OCI-LY1 (cell line): ENCODE data around the gene CELSR1.

Experiments used
- H2AFZ ChIP-seq: fragments of 200-600 bp; sonication (generic), shearing (Covaris generic); 2 replicates; pipeline ENCODE4 v1.6.0; 2014; ENCODE audit warnings: antibody characterized with exemption, mild to moderate bottlenecking, low read length
- H3F3A ChIP-seq: fragments of 200-600 bp; sonication (generic), shearing (Covaris generic); 2 replicates; pipeline ENCODE4 v1.6.0; 2014; ENCODE audit warnings: mild to moderate bottlenecking, antibody characterized with exemption, low read length, moderate library complexity; ENCODE audit not compliant: insufficient read depth
- H3K27ac ChIP-seq: fragments of 200-600 bp; sonication (generic); 2 replicates; pipeline ENCODE4 v1.5.1; 2014; ENCODE audit warnings: low read length, mixed run types, mild to moderate bottlenecking, low read depth; ENCODE audit not compliant: poor library complexity, severe bottlenecking
- H3K27me3 ChIP-seq: fragments of 200-600 bp; sonication (generic); 2 replicates; pipeline ENCODE4 v1.6.0; 2014; ENCODE audit warnings: antibody characterized with exemption, mild to moderate bottlenecking, low read length, moderate library complexity; ENCODE audit not compliant: insufficient read depth
- H3K36me3 ChIP-seq: fragments of 200-600 bp; sonication (generic); 2 replicates; pipeline ENCODE4 v1.6.1; 2014; ENCODE audit warnings: mild to moderate bottlenecking, antibody characterized with exemption, low read length, moderate library complexity, mixed read lengths; ENCODE audit not compliant: insufficient read depth
- H3K4me1 ChIP-seq: fragments of 200-600 bp; sonication (generic); 2 replicates; pipeline ENCODE4 v1.5.1; 2014; ENCODE audit warnings: mild to moderate bottlenecking, low read length, moderate library complexity; ENCODE audit not compliant: insufficient read depth, severe bottlenecking
- H3K4me2 ChIP-seq: fragments of 200-600 bp; sonication (generic), shearing (Covaris generic); 2 replicates; pipeline ENCODE4 v1.6.1; 2014; ENCODE audit warnings: low read length
- H3K4me3 ChIP-seq: fragments of 200-600 bp; sonication (generic); 2 replicates; pipeline ENCODE4 v1.5.1; 2014; ENCODE audit warnings: low read length, low read depth, mild to moderate bottlenecking, mixed read lengths; ENCODE audit not compliant: poor library complexity, severe bottlenecking
- H3K79me2 ChIP-seq: fragments of 200-600 bp; shearing (Covaris generic); 2 replicates; pipeline ENCODE4 v1.6.1; 2016; ENCODE audit warnings: mixed run types, low read length, mixed read lengths; ENCODE audit not compliant: insufficient read depth
- H3K9ac ChIP-seq: fragments of 200-600 bp; sonication (generic), shearing (Covaris generic); 2 replicates; pipeline ENCODE4 v1.6.1; 2014; ENCODE audit warnings: mild to moderate bottlenecking, low read length, mixed read lengths
- H3K9me2 ChIP-seq: fragments of 200-600 bp; sonication (generic), shearing (Covaris generic); 2 replicates; pipeline ENCODE4 v1.6.1; 2014; ENCODE audit warnings: low read depth, mild to moderate bottlenecking, low read length, mixed read lengths
- H3K9me3 ChIP-seq: fragments of 200-600 bp; shearing (Covaris generic); 2 replicates; pipeline ENCODE4 v1.6.1; 2014; ENCODE audit warnings: low read length, mixed read lengths
- H4K20me1 ChIP-seq: fragments of 200-600 bp; sonication (generic), shearing (Covaris generic); 2 replicates; pipeline ENCODE4 v1.6.0; 2016; ENCODE audit warnings: mild to moderate bottlenecking, low read length; ENCODE audit not compliant: insufficient read depth
- EZH2 ChIP-seq: fragments of 200-600 bp; sonication (generic), shearing (Covaris generic); IDR thresholded peaks from 2 replicates; pipeline ENCODE4 v1.8.0; 2017; ENCODE audit warnings: borderline replicate concordance, mixed run types, mild to moderate bottlenecking, antibody characterized with exemption, low read length, moderate library complexity, mixed read lengths
- TF ChIP-seq, protein P1 (sequence below): fragments of 200-600 bp; sonication (generic), shearing (Covaris generic); IDR thresholded peaks from 2 replicates; pipeline ENCODE4 v1.5.1; 2017; ENCODE audit warnings: mild to moderate bottlenecking, antibody characterized with exemption, low read length, moderate library complexity, mixed read lengths

CELSR1 gene

DNA sequence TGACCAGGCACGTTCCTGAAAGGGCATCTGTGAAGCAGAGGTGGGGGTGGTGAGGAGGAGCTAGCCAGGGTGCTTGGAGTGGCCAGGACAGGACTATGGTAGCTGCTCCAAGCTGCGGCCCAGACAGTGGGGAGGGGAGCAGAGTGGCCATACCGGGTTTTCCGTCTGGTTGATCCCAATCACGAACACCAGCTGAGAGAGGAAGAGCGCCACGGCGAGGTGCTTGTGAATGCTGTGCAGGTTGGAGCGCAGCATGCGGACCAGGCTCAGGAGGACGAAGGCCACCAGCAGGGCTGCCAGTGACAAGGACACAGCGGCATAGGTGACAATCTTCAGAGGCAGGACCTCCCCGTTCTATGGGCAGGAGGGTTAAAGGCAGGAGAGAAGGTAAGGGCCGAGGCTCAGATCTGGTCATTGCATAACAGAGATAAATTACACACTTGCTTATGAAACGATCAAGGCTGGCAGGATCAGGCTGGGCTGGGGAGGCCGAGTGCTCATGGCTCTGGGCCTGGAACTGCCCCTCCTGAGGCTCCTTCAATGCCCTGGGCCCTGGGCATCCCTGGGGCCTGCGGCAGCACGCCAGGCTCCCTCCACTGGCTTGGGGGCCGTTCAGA, 160.4 kb downstream of the CELSR1 start:
- H3K9me2 ChIP-seq = no peaks in the 10 kb centered on the region
- no peak overlapping the region for H3K4me2 ChIP-seq
- TF ChIP-seq EZH2 = no peak
- TF ChIP-seq, protein P1, sequence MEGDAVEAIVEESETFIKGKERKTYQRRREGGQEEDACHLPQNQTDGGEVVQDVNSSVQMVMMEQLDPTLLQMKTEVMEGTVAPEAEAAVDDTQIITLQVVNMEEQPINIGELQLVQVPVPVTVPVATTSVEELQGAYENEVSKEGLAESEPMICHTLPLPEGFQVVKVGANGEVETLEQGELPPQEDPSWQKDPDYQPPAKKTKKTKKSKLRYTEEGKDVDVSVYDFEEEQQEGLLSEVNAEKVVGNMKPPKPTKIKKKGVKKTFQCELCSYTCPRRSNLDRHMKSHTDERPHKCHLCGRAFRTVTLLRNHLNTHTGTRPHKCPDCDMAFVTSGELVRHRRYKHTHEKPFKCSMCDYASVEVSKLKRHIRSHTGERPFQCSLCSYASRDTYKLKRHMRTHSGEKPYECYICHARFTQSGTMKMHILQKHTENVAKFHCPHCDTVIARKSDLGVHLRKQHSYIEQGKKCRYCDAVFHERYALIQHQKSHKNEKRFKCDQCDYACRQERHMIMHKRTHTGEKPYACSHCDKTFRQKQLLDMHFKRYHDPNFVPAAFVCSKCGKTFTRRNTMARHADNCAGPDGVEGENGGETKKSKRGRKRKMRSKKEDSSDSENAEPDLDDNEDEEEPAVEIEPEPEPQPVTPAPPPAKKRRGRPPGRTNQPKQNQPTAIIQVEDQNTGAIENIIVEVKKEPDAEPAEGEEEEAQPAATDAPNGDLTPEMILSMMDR = no peak
- no peak overlapping the region for H2AFZ ChIP-seq
- H3K36me3 ChIP-seq = peaks cover 16% of the 10 kb centered on the region
- no peak overlapping the region for H3K4me3 ChIP-seq
- H3K4me1 ChIP-seq = peaks cover 9% of the 10 kb centered on the region
- H3K27me3 ChIP-seq = no peaks in the 10 kb centered on the region
- no peaks in the 10 kb centered on the region for H3F3A ChIP-seq
- H3K27ac ChIP-seq = no peak overlapping the region
- peaks cover 5% of the 10 kb centered on the region; the same call in 1 of the 2 replicates for H3K9me3 ChIP-seq
- H3K79me2 ChIP-seq = no peaks in the 10 kb centered on the region
- H4K20me1 ChIP-seq = no peaks in the 10 kb centered on the region
- no peak overlapping the region for H3K9ac ChIP-seq

DNA sequence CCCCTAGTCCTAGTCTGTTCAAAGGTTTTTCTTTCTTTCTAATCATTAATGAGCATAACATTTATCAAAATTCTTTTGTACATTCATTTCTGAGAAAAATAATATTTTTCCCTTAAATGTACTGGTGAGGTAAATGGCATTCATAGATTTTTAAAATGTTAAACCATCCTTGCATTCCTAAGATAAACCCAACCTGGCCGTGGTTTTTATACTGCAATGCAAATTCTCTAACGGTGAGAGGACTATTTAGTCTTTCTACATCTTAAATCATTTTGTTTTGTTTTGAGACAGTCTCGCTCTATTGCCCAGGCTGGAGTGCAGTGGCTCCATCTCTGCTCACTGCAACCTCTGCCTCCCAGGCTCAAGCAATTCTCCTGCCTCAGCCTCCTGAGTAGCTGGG, 161.3 kb downstream of the CELSR1 start:
- Histone ChIP-seq H3K27me3 (no peaks in the 10 kb centered on the region), H2AFZ (no peak overlapping the region), H3F3A (no peaks in the 10 kb centered on the region), H3K9me3 (peaks cover 5% of the 10 kb centered on the region; the same call in 1 of the 2 replicates), H3K9me2 (no peaks in the 10 kb centered on the region), H3K27ac (no peak overlapping the region), H4K20me1 (no peaks in the 10 kb centered on the region), H3K4me1 (peaks cover 9% of the 10 kb centered on the region), H3K79me2 (no peaks in the 10 kb centered on the region), H3K36me3 (peaks cover 16% of the 10 kb centered on the region), H3K4me2 (no peak overlapping the region), H3K4me3 (no peak overlapping the region), H3K9ac (no peak overlapping the region)
- TF ChIP-seq, protein P1 = no peak

DNA sequence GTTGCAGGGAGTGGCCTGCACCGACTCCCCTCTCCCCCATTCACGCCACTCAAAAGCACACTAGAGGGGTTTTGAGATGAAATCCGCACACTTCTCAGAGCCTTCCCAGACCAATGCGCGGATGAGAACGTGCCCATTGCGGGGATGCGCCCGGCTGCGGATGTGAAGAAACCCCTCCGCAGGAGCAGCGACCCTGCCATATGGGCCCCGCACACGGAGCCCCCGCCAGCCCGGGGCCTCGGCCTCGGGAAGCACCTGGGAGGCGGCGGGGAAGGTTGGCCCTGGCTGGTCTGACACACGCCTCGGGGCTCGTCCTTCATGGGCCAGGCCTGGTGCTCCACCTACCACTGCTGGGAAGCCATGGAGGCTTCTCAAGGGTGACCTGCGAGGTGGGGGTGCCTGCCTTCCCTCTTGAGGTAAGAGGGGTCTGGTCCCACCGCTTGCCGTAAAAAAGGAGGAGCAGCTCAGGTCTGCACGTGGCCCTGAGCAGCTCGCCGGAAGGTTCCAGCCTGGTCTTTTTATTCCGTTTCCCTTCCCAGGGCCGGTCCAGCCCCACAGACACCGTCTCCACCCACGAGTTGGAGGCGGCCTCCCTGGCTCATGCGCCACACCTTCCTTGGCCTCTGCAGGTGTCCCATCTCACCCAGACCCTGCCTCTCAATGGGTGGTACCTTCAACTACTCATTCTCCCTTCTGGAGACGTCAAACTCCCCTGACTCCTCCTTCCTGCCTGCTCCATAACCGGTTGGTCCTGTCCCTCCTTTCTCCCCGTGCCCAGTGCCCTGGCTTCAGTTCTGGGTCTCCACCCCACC, 162.6 kb downstream of the CELSR1 start:
- H3K79me2 ChIP-seq = no peaks in the 10 kb centered on the region
- peaks cover 9% of the 10 kb centered on the region for H3K4me1 ChIP-seq
- no peak overlapping the region for H3K4me2 ChIP-seq
- peaks cover 5% of the 10 kb centered on the region; the same call in 1 of the 2 replicates for H3K9me3 ChIP-seq
- TF ChIP-seq, protein P1 = no peak
- TF ChIP-seq EZH2 = no peak
- peaks cover 16% of the 10 kb centered on the region for H3K36me3 ChIP-seq
- no peak overlapping the region for H3K4me3 ChIP-seq
- H3K9me2 ChIP-seq = no peaks in the 10 kb centered on the region
- H3F3A ChIP-seq = no peaks in the 10 kb centered on the region
- no peak overlapping the region for H2AFZ ChIP-seq
- H3K27me3 ChIP-seq = no peaks in the 10 kb centered on the region
- no peak overlapping the region for H3K9ac ChIP-seq
- H3K27ac ChIP-seq = no peak overlapping the region
- no peaks in the 10 kb centered on the region for H4K20me1 ChIP-seq
